Upper lobe of left lung (tissue), 4 donors: ENCODE data around the gene PRICKLE1.

Source experiments
- EP300 ChIP-seq, 4 donors: sonication (generic); formaldehyde crosslinking; IDR thresholded peaks; one replicate each; pipeline ENCODE4 v1.5.1; 2017; ENCODE audit warnings: antibody characterized with exemption in 4 of 4, control low read depth in 2 of 4
- POLR2A ChIP-seq, 4 donors: fragments of 450-650 bp; IDR thresholded peaks; one replicate each; pipeline ENCODE4 v1.5.1; 2016 to 2017; ENCODE audit warnings: antibody characterized with exemption in 4 of 4, mild to moderate bottlenecking in 2 of 4

DNA sequence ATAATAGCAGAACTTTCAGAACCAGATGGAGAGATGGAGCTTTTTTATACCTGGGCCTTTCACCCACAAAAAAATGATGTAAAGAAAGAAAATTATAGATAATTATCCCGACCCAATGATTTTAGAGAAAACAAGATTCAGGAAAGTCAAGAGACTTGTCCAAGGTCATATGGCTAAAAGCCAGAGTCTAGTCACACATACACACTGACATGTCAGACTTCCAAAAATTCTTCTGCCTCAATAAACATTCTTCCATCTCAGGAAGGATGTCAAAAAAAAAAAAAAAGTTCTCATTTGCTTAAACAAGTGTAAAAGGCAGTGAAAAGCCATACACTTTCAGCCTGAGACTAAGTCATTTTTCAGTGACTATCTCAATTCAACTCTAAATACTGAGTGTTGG is 116.0 kb downstream of the PRICKLE1 start:
- no peak for TF ChIP-seq EP300 (IDR thresholded peaks at IDR 0.05)
- no peak for TF ChIP-seq POLR2A (IDR thresholded peaks at IDR 0.05)
